Tibial artery (tissue), 4 donors: ENCODE results near the gene IPO8.

ENCODE experiments used
- DNase-seq, 2 donors: peaks; one replicate each; pipeline ENCODE4 v3.0.0-alpha.2; 2019
- H3K27ac ChIP-seq, 2 donors: fragments of 200-600 bp; sonication (generic) in 1 of 2; 1 replicate in 1 of 2; 2 replicates in 1 of 2; pipeline ENCODE4 v1.5.1; 2018 to 2019; ENCODE audit warnings: mild to moderate bottlenecking in 1 of 2
- H3K27me3 ChIP-seq, 2 donors: fragments of 200-600 bp; sonication (generic) in 1 of 2; one replicate each; pipeline versions ENCODE4 v1.5.1 to v1.6.0; 2016 to 2019
- H3K36me3 ChIP-seq, 3 donors: fragments of 200-600 bp; sonication (generic) in 2 of 3; one replicate each; pipeline ENCODE4 v1.5.1; 2016 to 2019; ENCODE audit warnings: mild to moderate bottlenecking in 2 of 3
- H3K4me1 ChIP-seq, 4 donors: fragments of 200-600 bp; sonication (generic) in 2 of 4; 1 replicate in 3 of 4; 2 replicates in 1 of 4; pipeline ENCODE4 v1.5.1; 2016 to 2019
- H3K4me3 ChIP-seq, 2 donors: fragments of 200-600 bp; sonication (generic) in 1 of 2; 1 replicate in 1 of 2; 2 replicates in 1 of 2; pipeline ENCODE4 v1.5.1; 2018 to 2019; ENCODE audit warnings: mild to moderate bottlenecking in 2 of 2
- H3K9me3 ChIP-seq, 3 donors: fragments of 200-600 bp; sonication (generic) in 1 of 3; one replicate each; pipeline ENCODE4 v1.5.1; 2016 to 2019
- CTCF ChIP-seq, 2 experiments: fragments of 200-600 bp in 1 of 2; fragments of 450-650 bp in 1 of 2; IDR thresholded peaks; one replicate each; pipeline ENCODE4 v1.5.1; 2017 to 2019; ENCODE audit warnings: antibody characterized with exemption in 2 of 2, mild to moderate bottlenecking in 1 of 2, moderate library complexity in 1 of 2
- intact Hi-C: fragments of 100-400 bp; cut with DNase I; formaldehyde crosslinking; loops from one replicate; pipeline ENCODE4 v1.15.0; 2023; ENCODE audit warnings: low total_unique reads

The IPO8 gene

DNA sequence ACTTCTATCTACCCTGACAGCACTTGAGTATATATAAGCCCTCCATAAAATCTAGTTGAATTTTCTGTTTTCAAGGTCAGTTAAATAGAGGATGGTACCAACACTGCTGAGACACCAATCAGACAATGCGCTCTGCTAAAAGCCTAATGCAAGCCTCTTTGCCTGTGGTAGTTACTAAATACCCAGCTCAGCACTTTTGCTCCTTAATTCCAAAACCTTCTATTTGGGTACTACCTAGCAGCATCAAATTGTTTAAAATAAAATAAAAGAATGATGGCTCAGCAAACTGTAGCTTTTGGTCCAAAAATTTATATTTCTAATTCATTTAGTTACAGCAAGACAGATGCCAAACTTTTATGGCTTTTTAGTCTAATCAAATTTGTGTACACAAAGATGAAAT, 107.9 kb downstream of the IPO8 start:
- intact Hi-C loops: no loop called here
- no peak for DNase-seq
- TF ChIP-seq CTCF (IDR thresholded peaks at IDR 0.05): no peak
- Histone ChIP-seq H3K36me3 (peaks cover 0 to 3% (median 0%) of the 10 kb centered on the region in 3 donors), H3K9me3 (no peaks in the 10 kb centered on the region), H3K4me1 (no peaks in the 10 kb centered on the region), H3K4me3 (no peak overlapping the region), H3K27ac (no peak overlapping the region), H3K27me3 (no peaks in the 10 kb centered on the region)

DNA sequence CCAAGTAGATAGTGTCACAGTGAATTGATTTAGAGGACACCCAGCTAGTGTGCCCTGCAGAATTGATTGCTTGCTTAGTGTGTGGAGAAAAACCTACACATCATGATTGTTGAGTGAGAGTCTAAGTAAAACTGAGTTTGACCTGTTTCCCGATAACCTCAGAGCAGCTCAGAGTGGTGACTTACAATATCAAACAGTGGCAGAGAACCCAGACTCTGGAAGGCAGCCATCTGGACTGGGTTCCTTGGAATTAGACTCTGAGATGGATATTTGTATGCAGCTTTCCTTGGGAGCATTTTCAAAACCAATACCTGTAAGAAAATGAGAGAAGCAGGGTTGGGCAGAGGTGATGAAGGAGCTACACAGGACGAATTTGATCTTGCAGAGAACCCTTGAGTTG, 109.8 kb downstream of the IPO8 start:
- Histone ChIP-seq H3K4me1 (no peaks in the 10 kb centered on the region), H3K36me3 (peaks cover 0 to 8% (median 0%) of the 10 kb centered on the region in 3 donors), H3K27ac (no peak overlapping the region), H3K9me3 (no peaks in the 10 kb centered on the region), H3K4me3 (no peak overlapping the region), H3K27me3 (no peaks in the 10 kb centered on the region)
- TF ChIP-seq CTCF (IDR thresholded peaks at IDR 0.05): no peak
- intact Hi-C loops: no loop called here
- no peak for DNase-seq

DNA sequence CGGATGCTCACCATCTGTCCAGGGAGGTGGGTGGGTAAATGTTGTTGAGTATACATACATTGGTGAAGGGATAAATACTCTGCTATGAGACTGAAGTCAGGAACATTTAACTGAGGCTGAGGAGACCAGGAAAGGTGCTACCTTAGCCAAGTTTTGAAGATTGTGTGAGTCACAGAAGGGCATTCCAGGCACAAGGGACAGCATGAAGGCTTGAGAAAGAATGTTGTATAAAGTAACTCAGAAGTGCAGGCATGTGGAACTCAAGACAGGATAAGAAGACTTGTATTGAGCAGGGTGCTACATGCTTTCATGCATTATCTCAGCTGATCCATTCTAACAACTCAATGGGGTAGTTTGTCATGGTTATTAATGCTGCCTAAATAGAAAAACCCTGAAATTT, 112.7 kb downstream of the IPO8 start:
- no peak for DNase-seq
- Histone ChIP-seq H3K4me1 (no peaks in the 10 kb centered on the region), H3K9me3 (no peaks in the 10 kb centered on the region), H3K4me3 (no peak overlapping the region), H3K27ac (no peak overlapping the region), H3K36me3 (peaks cover 0 to 8% (median 0%) of the 10 kb centered on the region in 3 donors), H3K27me3 (no peaks in the 10 kb centered on the region)
- intact Hi-C loops: no loop called here
- no peak for TF ChIP-seq CTCF (IDR thresholded peaks at IDR 0.05)

DNA sequence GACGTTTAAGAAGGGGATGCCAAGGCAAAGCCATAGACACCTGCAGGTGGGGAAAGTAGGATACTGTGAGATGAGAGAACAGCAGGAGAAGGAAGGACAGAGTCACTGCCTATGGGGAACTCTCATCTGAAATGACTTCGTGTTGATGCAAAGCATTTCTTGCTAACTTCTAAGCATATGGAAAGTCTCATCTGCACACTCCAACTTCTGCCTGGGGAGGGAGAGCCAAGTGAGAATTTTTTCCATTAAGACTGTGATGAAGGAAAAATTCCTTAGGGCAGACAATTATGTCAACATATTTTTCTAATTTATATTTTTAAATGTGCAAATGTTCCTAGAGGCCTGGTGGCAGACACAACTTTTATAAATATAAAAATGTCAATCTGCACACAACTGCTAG, 115.3 kb downstream of the IPO8 start:
- DNase-seq: no peak

More for the DNA sequence above, 115.3 kb downstream of the IPO8 start:
- H3K27ac ChIP-seq: no peak overlapping the region
- H3K9me3 ChIP-seq: no peaks in the 10 kb centered on the region
- H3K36me3 ChIP-seq: peaks cover 0 to 8% (median 0%) of the 10 kb centered on the region in 3 donors
- no peaks in the 10 kb centered on the region for H3K4me1 ChIP-seq
- intact Hi-C loops: no loop called here
- no peak for TF ChIP-seq CTCF (IDR thresholded peaks at IDR 0.05)
- no peak overlapping the region for H3K4me3 ChIP-seq
- no peaks in the 10 kb centered on the region for H3K27me3 ChIP-seq
